ENCODE measurements around the gene LRCH1. TPM values are rescaled to one million over a fixed set of nuclear protein-coding genes. Genes with fewer than 3 reads are reported as not detected.

LRCH1 gene
- total RNA-seq, 1 experiment from 2014 or later: 11.8 TPM

DNA sequence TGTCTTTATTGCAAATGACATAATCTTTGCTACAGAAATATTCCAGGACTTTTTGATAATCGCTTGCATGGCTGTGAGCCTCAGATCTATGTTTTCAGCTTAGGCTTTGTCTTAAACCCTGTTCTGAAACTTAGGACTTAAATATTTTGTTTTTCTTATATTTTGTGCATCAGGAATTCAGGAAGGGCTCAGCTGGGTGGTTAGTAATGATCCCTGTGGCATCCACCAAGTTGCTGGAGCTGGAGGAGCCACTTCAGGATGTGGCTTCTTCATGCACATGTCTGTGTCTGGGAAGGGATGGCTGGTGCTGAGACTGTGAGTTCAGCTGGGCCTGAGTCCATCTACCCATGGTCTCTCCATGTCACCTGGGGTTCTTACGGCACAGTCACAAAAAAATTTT lies 48.9 kb upstream of the LRCH1 start (continued):
- TF ChIP-seq, protein P1, sequence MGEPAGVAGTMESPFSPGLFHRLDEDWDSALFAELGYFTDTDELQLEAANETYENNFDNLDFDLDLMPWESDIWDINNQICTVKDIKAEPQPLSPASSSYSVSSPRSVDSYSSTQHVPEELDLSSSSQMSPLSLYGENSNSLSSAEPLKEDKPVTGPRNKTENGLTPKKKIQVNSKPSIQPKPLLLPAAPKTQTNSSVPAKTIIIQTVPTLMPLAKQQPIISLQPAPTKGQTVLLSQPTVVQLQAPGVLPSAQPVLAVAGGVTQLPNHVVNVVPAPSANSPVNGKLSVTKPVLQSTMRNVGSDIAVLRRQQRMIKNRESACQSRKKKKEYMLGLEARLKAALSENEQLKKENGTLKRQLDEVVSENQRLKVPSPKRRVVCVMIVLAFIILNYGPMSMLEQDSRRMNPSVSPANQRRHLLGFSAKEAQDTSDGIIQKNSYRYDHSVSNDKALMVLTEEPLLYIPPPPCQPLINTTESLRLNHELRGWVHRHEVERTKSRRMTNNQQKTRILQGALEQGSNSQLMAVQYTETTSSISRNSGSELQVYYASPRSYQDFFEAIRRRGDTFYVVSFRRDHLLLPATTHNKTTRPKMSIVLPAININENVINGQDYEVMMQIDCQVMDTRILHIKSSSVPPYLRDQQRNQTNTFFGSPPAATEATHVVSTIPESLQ (CRISPR knock-in tag; IDR thresholded peaks at IDR 0.05): no peak
- TF ChIP-seq, protein P2, sequence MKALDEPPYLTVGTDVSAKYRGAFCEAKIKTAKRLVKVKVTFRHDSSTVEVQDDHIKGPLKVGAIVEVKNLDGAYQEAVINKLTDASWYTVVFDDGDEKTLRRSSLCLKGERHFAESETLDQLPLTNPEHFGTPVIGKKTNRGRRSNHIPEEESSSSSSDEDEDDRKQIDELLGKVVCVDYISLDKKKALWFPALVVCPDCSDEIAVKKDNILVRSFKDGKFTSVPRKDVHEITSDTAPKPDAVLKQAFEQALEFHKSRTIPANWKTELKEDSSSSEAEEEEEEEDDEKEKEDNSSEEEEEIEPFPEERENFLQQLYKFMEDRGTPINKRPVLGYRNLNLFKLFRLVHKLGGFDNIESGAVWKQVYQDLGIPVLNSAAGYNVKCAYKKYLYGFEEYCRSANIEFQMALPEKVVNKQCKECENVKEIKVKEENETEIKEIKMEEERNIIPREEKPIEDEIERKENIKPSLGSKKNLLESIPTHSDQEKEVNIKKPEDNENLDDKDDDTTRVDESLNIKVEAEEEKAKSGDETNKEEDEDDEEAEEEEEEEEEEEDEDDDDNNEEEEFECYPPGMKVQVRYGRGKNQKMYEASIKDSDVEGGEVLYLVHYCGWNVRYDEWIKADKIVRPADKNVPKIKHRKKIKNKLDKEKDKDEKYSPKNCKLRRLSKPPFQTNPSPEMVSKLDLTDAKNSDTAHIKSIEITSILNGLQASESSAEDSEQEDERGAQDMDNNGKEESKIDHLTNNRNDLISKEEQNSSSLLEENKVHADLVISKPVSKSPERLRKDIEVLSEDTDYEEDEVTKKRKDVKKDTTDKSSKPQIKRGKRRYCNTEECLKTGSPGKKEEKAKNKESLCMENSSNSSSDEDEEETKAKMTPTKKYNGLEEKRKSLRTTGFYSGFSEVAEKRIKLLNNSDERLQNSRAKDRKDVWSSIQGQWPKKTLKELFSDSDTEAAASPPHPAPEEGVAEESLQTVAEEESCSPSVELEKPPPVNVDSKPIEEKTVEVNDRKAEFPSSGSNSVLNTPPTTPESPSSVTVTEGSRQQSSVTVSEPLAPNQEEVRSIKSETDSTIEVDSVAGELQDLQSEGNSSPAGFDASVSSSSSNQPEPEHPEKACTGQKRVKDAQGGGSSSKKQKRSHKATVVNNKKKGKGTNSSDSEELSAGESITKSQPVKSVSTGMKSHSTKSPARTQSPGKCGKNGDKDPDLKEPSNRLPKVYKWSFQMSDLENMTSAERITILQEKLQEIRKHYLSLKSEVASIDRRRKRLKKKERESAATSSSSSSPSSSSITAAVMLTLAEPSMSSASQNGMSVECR (CRISPR knock-in tag; IDR thresholded peaks at IDR 0.05; ENCODE audit: borderline replicate concordance): no peak
- TF ChIP-seq, protein P3, sequence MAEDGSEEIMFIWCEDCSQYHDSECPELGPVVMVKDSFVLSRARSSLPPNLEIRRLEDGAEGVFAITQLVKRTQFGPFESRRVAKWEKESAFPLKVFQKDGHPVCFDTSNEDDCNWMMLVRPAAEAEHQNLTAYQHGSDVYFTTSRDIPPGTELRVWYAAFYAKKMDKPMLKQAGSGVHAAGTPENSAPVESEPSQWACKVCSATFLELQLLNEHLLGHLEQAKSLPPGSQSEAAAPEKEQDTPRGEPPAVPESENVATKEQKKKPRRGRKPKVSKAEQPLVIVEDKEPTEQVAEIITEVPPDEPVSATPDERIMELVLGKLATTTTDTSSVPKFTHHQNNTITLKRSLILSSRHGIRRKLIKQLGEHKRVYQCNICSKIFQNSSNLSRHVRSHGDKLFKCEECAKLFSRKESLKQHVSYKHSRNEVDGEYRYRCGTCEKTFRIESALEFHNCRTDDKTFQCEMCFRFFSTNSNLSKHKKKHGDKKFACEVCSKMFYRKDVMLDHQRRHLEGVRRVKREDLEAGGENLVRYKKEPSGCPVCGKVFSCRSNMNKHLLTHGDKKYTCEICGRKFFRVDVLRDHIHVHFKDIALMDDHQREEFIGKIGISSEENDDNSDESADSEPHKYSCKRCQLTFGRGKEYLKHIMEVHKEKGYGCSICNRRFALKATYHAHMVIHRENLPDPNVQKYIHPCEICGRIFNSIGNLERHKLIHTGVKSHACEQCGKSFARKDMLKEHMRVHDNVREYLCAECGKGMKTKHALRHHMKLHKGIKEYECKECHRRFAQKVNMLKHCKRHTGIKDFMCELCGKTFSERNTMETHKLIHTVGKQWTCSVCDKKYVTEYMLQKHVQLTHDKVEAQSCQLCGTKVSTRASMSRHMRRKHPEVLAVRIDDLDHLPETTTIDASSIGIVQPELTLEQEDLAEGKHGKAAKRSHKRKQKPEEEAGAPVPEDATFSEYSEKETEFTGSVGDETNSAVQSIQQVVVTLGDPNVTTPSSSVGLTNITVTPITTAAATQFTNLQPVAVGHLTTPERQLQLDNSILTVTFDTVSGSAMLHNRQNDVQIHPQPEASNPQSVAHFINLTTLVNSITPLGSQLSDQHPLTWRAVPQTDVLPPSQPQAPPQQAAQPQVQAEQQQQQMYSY (CRISPR knock-in tag; IDR thresholded peaks at IDR 0.05): no peak
- TF ChIP-seq MYBL2 (CRISPR knock-in tag; IDR thresholded peaks at IDR 0.05) (no peak), FOXP1 (CRISPR knock-in tag; IDR thresholded peaks at IDR 0.05; ENCODE audit: borderline replicate concordance) (no peak), NR3C1 (CRISPR knock-in tag; conservative IDR thresholded peaks at IDR 0.05; ENCODE audit: low read depth) (no peak)

GRCh38 chr13:46507981-46508380 lies 45.0 kb upstream of the LRCH1 start:
- Mint-ChIP-seq H3K27ac (no peak overlapping the region), H3K4me1 (no peaks in the 10 kb centered on the region), H3K9me3 (peaks cover 9% of the 10 kb centered on the region), H3K4me3 (no peak overlapping the region), H3K36me3 (no peaks in the 10 kb centered on the region), H3K27me3 (ENCODE audit: low read depth) (no peaks in the 10 kb centered on the region)
- no peak for DNase-seq (ENCODE audit: low spot score)
- TF ChIP-seq ZNF671 (CRISPR knock-in tag; IDR thresholded peaks at IDR 0.05): no peak
- TF ChIP-seq TEAD1 (CRISPR knock-in tag; IDR thresholded peaks at IDR 0.05): no peak
- no peak for TF ChIP-seq ZNF317 (CRISPR knock-in tag; IDR thresholded peaks at IDR 0.05; ENCODE audit: borderline replicate concordance, low read depth)
- ATAC-seq: no peak
- CTCF ChIA-PET: no interaction called here
- POLR2A ChIA-PET: no interaction called here

GRCh38 chr13:46509981-46510380 lies 43.0 kb upstream of the LRCH1 start:
- POLR2A ChIA-PET: interaction anchor here (0.5 kb wide), 1 partner anchor 14 kb away, joined by 10 read pairs; no protein-coding TSS in a partner anchor
- Mint-ChIP-seq H3K4me3 (no peak overlapping the region), H3K36me3 (no peaks in the 10 kb centered on the region), H3K27ac (no peak overlapping the region), H3K27me3 (ENCODE audit: low read depth) (no peaks in the 10 kb centered on the region), H3K4me1 (no peaks in the 10 kb centered on the region), H3K9me3 (peaks cover 9% of the 10 kb centered on the region)
- CTCF ChIA-PET: no interaction called here
- DNase-seq (ENCODE audit: low spot score) (no peak), ATAC-seq (no peak)
- TF ChIP-seq, protein P4, sequence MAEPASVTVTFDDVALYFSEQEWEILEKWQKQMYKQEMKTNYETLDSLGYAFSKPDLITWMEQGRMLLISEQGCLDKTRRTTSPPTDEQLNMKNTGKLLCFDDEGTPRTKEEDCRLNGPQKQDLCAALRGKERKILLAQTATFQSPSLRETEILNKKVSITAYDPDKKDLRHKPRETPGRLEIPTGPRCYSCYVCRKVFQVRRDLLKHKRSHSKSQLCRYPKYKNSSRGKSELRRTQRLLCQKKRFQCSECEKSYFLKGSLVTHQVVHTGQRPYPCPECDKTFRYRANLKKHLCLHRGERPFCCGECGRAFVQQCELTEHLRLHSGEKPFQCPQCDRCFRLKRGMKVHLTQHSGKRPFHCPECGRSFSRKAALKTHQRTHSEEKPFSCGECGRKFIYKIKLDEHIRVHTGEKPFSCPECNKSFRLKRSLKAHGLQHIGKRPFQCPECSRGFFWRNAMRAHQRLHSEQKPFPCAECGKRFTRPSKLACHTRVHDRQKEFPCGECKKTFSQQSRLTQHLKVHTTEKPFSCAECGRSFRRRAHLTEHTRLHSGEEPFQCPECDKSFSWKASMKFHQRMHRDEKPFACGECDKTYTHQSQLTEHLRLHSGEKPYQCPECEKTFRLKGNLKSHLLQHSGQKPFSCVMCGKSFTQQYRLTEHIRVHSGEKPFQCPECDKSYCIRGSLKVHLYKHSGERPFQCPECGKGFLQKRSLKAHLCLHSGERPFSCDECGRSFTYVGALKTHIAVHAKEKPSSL (CRISPR knock-in tag; conservative IDR thresholded peaks at IDR 0.05): no peak
- no peak for TF ChIP-seq ZSCAN18 (CRISPR knock-in tag; IDR thresholded peaks at IDR 0.05)
- TF ChIP-seq, protein P1 (CRISPR knock-in tag; IDR thresholded peaks at IDR 0.05): no peak
- no peak for TF ChIP-seq TEAD1 (CRISPR knock-in tag; IDR thresholded peaks at IDR 0.05)
- TF ChIP-seq CREM (CRISPR knock-in tag; IDR thresholded peaks at IDR 0.05): no peak
- TF ChIP-seq OVOL2 (CRISPR knock-in tag; IDR thresholded peaks at IDR 0.05; ENCODE audit: borderline replicate concordance): no peak
- no peak for TF ChIP-seq SP1 (CRISPR knock-in tag; conservative IDR thresholded peaks at IDR 0.05)
- no peak for TF ChIP-seq ELF4 (CRISPR knock-in tag; IDR thresholded peaks at IDR 0.05; ENCODE audit: low read depth)
- no peak for TF ChIP-seq JUN (CRISPR knock-in tag; IDR thresholded peaks at IDR 0.05)
